GM15510 (cell line): ENCODE measurements around the gene RAD51AP1.

ENCODE experiments used
- POLR2A ChIP-seq: IDR thresholded peaks from 3 replicates; pipeline ENCODE4 v1.6.1; 2011; ENCODE audit warnings: borderline replicate concordance; ENCODE audit not compliant: insufficient read length; ENCODE audit errors: extremely low read depth

RAD51AP1 gene

DNA sequence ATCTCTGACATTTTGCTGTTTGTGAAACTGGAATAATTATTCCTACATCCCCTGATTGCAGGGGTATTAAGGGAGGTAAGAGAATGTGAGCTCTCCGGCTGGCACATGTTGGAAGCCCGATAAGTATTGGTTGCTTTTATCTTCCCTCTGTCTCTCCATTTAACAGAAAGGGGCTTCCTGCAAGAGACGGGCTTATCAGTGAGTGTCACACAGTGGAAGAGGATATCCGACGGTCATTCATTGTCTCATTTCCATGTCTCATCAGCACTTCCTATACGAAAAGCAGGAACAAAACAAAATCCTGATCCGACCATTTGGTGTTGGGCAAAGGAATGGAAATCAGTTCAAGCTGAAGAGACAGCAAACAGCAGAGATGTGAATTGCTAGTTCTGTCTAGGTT is 34.0 kb downstream of the RAD51AP1 start:
- no peak for TF ChIP-seq POLR2A

GRCh38 chr12:4579305-4580102 is 40.8 kb downstream of the RAD51AP1 start:
- TF ChIP-seq POLR2A, result no peak

- TF ChIP-seq POLR2A, result no peak
Measured at GRCh38 chr12:4580281-4580688, 41.6 kb downstream of the RAD51AP1 start.

- no peak for TF ChIP-seq POLR2A
Measured at GRCh38 chr12:4584281-4584680, 45.6 kb downstream of the RAD51AP1 start.

GRCh38 chr12:4584896-4585295 is 46.2 kb downstream of the RAD51AP1 start:
- TF ChIP-seq POLR2A, result no peak

- TF ChIP-seq POLR2A, result no peak
Measured at GRCh38 chr12:4586500-4586899, 47.8 kb downstream of the RAD51AP1 start.

GRCh38 chr12:4587108-4587507 is 48.4 kb downstream of the RAD51AP1 start:
- no peak for TF ChIP-seq POLR2A

GRCh38 chr12:4588916-4589315 is 50.2 kb downstream of the RAD51AP1 start:
- no peak for TF ChIP-seq POLR2A

DNA sequence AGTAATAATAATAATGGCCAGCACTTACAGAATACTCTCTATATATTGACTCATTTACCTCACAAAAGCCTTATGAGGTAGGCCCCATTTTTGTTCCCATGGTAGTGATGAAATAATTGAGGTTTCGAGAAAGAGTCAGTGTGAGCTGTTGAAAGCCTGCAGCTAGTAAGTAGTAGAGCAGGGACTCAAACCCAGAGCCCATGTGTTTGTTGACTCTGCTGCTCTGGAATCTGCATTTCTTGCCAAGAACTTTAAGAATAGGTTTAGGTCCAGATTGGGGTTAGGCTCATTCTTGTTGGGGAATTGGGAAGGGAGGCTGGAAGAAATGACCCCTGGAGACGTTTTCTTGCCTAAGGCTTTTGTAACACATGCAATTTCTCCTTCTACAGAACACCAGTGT is 51.3 kb downstream of the RAD51AP1 start:
- no peak for TF ChIP-seq POLR2A

DNA sequence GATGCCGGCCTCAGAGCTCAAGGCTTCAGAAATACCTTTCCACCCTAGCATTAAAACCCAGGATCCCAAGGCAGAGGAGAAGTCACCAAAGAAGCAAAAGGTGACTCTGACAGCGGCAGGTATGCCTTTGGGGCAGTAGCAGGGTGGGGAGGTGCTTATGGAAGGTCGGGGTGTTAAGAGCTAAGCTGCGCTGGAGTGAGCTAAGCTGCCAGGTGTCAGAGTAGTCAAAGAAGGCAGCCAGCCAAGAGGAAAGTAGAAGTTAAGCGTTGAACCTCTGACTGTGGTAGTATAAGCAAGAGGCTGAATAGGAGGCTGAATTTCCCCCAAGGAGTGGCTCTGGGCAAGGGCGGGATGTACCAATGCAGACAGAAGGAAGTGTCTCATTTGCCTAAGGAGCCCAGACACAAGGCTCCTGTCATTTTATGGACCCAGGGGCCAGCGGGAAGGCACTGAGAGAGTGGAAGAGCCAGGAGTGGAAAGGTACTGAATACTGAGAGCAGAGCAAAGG is 52.5 kb downstream of the RAD51AP1 start:
- TF ChIP-seq POLR2A, result no peak

DNA sequence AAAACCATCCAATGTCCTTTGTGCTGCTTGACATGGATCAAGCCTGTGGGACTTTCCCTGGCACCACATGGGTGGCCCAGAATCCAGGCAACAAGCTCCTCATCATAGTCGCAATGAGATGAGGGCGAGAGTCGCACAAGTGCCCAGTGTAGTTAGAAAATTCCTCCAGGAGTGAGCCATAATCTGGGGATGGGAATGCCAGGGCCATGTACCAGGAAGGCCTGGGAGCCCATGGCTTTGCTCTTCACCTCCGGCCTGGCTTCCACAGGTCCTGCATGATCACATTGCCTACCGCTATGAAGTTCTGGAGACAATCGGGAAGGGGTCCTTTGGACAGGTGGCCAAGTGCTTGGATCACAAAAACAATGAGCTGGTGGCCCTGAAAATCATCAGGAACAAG is 57.2 kb downstream of the RAD51AP1 start:
- no peak for TF ChIP-seq POLR2A

DNA sequence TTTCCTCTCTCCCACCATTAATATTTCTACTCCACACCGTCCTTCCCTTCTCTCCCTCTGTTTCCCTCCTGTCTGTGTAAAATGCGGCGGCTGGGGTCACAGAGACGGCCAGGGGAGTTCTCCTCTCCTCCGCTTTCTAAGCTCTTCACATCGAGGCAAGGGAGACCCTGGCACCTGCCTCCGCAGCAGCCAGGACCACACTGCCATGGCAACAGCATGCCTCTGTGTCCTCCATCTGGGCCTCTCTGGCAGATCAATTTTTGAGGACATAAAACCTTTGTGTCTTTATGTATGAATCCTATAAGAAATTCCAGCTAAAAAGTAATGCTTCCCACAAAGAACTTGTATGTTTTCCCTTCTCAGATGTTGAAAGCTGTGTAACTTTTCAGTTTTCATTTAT is 64.7 kb downstream of the RAD51AP1 start:
- TF ChIP-seq POLR2A, result no peak

DNA sequence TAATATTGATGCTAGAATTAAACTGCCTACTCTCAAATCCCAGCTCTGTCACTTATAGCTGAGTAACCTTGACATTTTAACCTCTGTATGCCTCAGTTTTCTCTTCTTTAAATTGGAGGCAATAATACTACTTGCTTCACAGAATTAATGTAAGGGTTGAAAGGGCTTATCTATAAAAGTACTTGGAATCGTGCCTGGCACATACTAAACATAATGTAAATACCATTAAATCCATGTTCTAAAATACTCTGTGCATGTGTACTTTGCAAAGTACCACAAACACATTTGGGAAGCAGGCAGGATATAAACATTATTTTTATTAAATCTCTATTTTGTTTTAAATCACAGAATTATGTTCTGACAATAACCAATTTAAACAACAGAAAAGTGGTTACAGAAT is 65.3 kb downstream of the RAD51AP1 start:
- TF ChIP-seq POLR2A, result no peak

DNA sequence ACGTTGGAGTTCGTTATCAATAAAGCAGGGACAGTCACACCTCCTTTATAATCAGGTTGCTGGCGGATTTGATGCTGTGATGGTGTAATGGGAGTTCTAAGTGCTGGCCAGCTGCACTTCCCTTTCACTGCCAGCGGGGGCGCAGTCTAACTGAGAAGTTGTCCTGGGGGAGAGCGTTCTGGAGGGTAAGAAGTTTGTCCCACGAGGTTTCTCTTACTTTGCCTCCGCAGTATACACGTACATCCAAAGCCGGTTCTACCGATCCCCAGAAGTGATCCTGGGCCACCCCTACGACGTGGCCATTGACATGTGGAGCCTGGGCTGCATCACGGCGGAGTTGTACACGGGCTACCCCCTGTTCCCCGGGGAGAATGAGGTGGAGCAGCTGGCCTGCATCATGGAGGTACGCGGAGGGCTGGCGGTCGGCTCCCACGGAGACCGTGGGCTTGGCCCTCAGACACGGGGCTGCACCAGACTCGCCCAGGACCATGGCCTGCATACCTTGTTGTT is 66.0 kb downstream of the RAD51AP1 start:
- TF ChIP-seq POLR2A, result peak; percentile 61

- TF ChIP-seq POLR2A, result no peak
Measured at GRCh38 chr12:4607056-4607455, 68.4 kb downstream of the RAD51AP1 start.

- TF ChIP-seq POLR2A, result no peak
Measured at GRCh38 chr12:4609071-4609470, 70.4 kb downstream of the RAD51AP1 start.
